GM23248 (cell line): ENCODE measurements around the gene ERVW-1. TPM values are rescaled to one million over a fixed set of nuclear protein-coding genes. Genes with fewer than 3 reads are reported as not detected.
A peak's percentile ranks its signal among the peaks of the same experiment; 100 is the strongest.

Source experiments
- DNase-seq: peaks from one replicate; pipeline ENCODE4 v3.0.0-alpha.2; 2015
- H2AFZ ChIP-seq: fragments of 200-600 bp; sonication (generic); 2 replicates; pipeline ENCODE4 v1.6.1; 2016; ENCODE audit warnings: antibody characterized with exemption
- H3F3A ChIP-seq: fragments of 200-600 bp; sonication (generic); 2 replicates; pipeline ENCODE4 v1.6.1; 2016; ENCODE audit warnings: mild to moderate bottlenecking, antibody characterized with exemption, mixed run types; ENCODE audit not compliant: insufficient read depth
- H3K27ac ChIP-seq: fragments of 200-600 bp; sonication (generic); 2 replicates; pipeline ENCODE4 v1.5.1; 2016; ENCODE audit warnings: mild to moderate bottlenecking
- H3K27me3 ChIP-seq: fragments of 200-600 bp; sonication (generic); replicated peaks from 2 replicates; pipeline ENCODE4 v1.6.1; 2016; ENCODE audit warnings: mild to moderate bottlenecking; ENCODE audit not compliant: insufficient read depth
- H3K36me3 ChIP-seq: fragments of 200-600 bp; sonication (generic); 2 replicates; pipeline ENCODE4 v1.6.1; 2016; ENCODE audit warnings: low read depth, mild to moderate bottlenecking
- H3K4me1 ChIP-seq: fragments of 200-600 bp; sonication (generic); 2 replicates; pipeline ENCODE4 v1.6.1; 2016; ENCODE audit warnings: mild to moderate bottlenecking; ENCODE audit not compliant: insufficient read depth
- H3K4me2 ChIP-seq: fragments of 200-600 bp; sonication (generic); one replicate; pipeline ENCODE4 v1.6.1; 2016; ENCODE audit warnings: mild to moderate bottlenecking; ENCODE audit not compliant: unreplicated experiment
- H3K4me3 ChIP-seq: fragments of 200-600 bp; sonication (generic); 2 replicates; pipeline ENCODE4 v1.5.1; 2016; ENCODE audit warnings: mild to moderate bottlenecking
- H3K79me2 ChIP-seq: fragments of 200-600 bp; sonication (generic); 2 replicates; pipeline ENCODE4 v1.6.1; 2016; ENCODE audit warnings: mild to moderate bottlenecking; ENCODE audit not compliant: insufficient read depth
- H3K9ac ChIP-seq: fragments of 200-600 bp; sonication (generic); 2 replicates; pipeline ENCODE4 v1.6.1; 2016; ENCODE audit warnings: mild to moderate bottlenecking
- H3K9me2 ChIP-seq: fragments of 200-600 bp; sonication (generic); 2 replicates; pipeline ENCODE4 v1.6.1; 2016; ENCODE audit warnings: mixed run types, mild to moderate bottlenecking, moderate library complexity; ENCODE audit not compliant: insufficient read depth
- H3K9me3 ChIP-seq: fragments of 200-600 bp; sonication (generic); one replicate; pipeline ENCODE4 v1.6.1; 2017; ENCODE audit warnings: low read depth
- H4K20me1 ChIP-seq: fragments of 200-600 bp; sonication (generic); 2 replicates; pipeline ENCODE4 v1.6.0; 2016; ENCODE audit not compliant: insufficient read depth
- EZH2 ChIP-seq: fragments of 200-600 bp; sonication (generic); IDR thresholded peaks from 2 replicates; pipeline ENCODE4 v1.6.1; 2018; ENCODE audit warnings: antibody characterized with exemption, mild to moderate bottlenecking; ENCODE audit not compliant: insufficient read depth, poor library complexity, severe bottlenecking
- EZH2phosphoT487 ChIP-seq: fragments of 200-600 bp; sonication (generic); IDR thresholded peaks from 2 replicates; pipeline ENCODE4 v1.6.1; 2018; ENCODE audit warnings: antibody characterized with exemption, moderate library complexity, mild to moderate bottlenecking, low read depth; ENCODE audit not compliant: insufficient read depth
- WGBS, 2 experiments: methylation state at CpG; one replicate each; pipeline ENCODE4 v1.1.6; 2015 to 2017; ENCODE audit warnings: low lambda C conversion rate in 2 of 2, low coverage in 1 of 2; ENCODE audit errors: missing lambda C conversion rate in 2 of 2; 5-methylcytosine and 5-hydroxymethylcytosine counted together
- in situ Hi-C: fragments of 300-500 bp; cut with MboI; formaldehyde crosslinking; loops from 2 replicates; pipeline ENCODE4 v1.15.0; 2020
- polyA plus RNA-seq: library from polyadenylated mRNA; unstranded; fragments of >200 nt; fragmentation: Nextera tagmentation; extraction: Ambion mirVana; gene quantifications from 2 replicates; pipeline ENCODE4 v1.2.1, GENCODE V29; 2016
- total RNA-seq: library from RNA; depleted of rRNA; stranded (reverse); fragments of >200 nt; shearing (Covaris generic); gene quantifications from 2 replicates; pipeline ENCODE4 v1.2.3, GENCODE V29; 2014

Gene ERVW-1
- total and polyA plus RNA-seq, 2 experiments from 2014 or later: not detected

DNA sequence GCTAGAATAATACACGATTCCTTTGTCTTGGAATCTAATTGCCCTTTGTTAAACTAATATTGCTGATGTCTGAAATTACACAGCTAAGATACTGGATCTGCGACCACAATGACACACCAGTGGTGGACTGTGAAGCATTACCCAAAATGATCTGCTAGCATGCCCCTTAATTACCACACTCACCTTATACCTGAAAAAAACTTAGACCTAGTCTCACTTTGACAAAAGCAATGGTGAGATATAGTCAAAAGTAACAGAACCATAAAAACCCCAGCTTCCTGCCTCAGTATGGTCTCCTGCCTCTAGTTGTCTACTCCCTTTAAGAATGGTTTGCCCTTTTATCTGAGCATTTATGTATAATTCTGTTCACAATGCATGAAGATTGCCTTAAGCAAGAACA, 20.8 kb upstream of the ERVW-1 start:
- H3K4me2 ChIP-seq: no peak overlapping the region
- TF ChIP-seq EZH2 (no peak), EZH2phosphoT487 (no peak)
- 91 to 96% methylated on average over 2 of the region's 2 CpGs for WGBS, 2 experiments
- no peaks in the 10 kb centered on the region for H4K20me1 ChIP-seq
- H3K4me3 ChIP-seq: no peak overlapping the region
- no peaks in the 10 kb centered on the region for H3K4me1 ChIP-seq
- H3K9ac ChIP-seq: no peak overlapping the region
- H2AFZ ChIP-seq: no peak overlapping the region
- H3F3A ChIP-seq: no peaks in the 10 kb centered on the region
- no peak overlapping the region for H3K27ac ChIP-seq
- H3K9me2 ChIP-seq: no peaks in the 10 kb centered on the region
- in situ Hi-C loops: no loop called here
- no peaks in the 10 kb centered on the region for H3K9me3 ChIP-seq
- H3K36me3 ChIP-seq: peaks cover 36% of the 10 kb centered on the region
- H3K79me2 ChIP-seq: no peaks in the 10 kb centered on the region
- DNase-seq: no peak
- no peaks in the 10 kb centered on the region for H3K27me3 ChIP-seq

DNA sequence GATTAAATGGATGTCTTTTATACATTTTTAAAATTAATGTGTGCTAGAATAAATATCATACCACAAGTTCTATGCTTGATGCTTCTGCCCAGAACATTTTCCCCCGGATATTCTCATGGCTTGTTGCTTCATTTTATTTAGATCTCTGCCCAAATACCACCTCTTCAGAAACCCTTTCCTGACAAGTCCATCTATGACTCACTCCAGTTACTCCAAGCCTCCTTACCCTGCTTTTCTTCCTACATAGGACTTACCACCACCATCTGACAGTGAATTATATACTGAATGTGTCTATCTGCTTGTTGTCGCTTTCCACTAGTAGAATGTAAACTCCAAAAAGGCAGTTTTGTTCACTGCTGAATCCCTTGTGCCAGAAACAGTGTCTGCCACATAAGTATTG, 19.1 kb upstream of the ERVW-1 start:
- DNase-seq: peak; percentile 30
- WGBS, 2 experiments: 93 to 99% methylated on average over 2 of the region's 2 CpGs
- H4K20me1 ChIP-seq: no peaks in the 10 kb centered on the region
- H3K4me3 ChIP-seq: no peak overlapping the region
- no peaks in the 10 kb centered on the region for H3K4me1 ChIP-seq
- no peaks in the 10 kb centered on the region for H3F3A ChIP-seq
- H3K27me3 ChIP-seq: no peaks in the 10 kb centered on the region
- no peaks in the 10 kb centered on the region for H3K9me2 ChIP-seq
- H3K9ac ChIP-seq: no peak overlapping the region
- H3K9me3 ChIP-seq: no peaks in the 10 kb centered on the region
- no peak overlapping the region for H3K27ac ChIP-seq
- H3K36me3 ChIP-seq: peaks cover 44% of the 10 kb centered on the region
- no peak overlapping the region for H2AFZ ChIP-seq
- H3K79me2 ChIP-seq: no peaks in the 10 kb centered on the region
- in situ Hi-C loops: no loop called here
- H3K4me2 ChIP-seq: no peak overlapping the region
- TF ChIP-seq EZH2: no peak
- no peak for TF ChIP-seq EZH2phosphoT487

DNA sequence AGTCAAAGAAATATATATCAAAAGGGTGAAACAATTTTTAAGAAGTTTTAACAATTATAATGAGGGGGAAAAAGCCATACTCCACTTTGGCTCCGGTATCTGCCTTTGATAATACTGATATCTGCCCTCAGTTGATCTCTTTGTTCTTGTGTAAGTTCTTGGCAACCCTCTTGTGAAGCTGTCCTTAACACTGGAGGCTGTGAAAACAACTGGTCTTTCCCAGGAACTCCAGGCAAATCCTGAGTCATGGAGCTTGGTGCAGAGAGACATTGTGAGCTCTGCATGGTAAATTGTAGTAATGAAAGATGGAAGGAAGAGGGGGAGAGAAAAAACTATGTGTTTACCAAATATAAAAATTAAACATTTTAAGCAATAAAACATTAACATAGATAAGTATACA, 11.9 kb upstream of the ERVW-1 start:
- no peak overlapping the region for H2AFZ ChIP-seq
- H3K4me2 ChIP-seq: no peak overlapping the region
- H3K27ac ChIP-seq: no peak overlapping the region
- H3K27me3 ChIP-seq: no peaks in the 10 kb centered on the region
- H3K4me3 ChIP-seq: no peak overlapping the region
- no peaks in the 10 kb centered on the region for H3K4me1 ChIP-seq
- no peak overlapping the region for H3K9ac ChIP-seq
- TF ChIP-seq EZH2phosphoT487: no peak
- TF ChIP-seq EZH2: no peak
- DNase-seq: no peak
- H3K79me2 ChIP-seq: no peaks in the 10 kb centered on the region
- no peaks in the 10 kb centered on the region for H4K20me1 ChIP-seq
- WGBS, 2 experiments: 97 to 100% methylated on average over 1 of the region's 1 CpG
- peaks cover 63% of the 10 kb centered on the region for H3K36me3 ChIP-seq
- in situ Hi-C loops: no loop called here
- H3F3A ChIP-seq: no peaks in the 10 kb centered on the region
- no peaks in the 10 kb centered on the region for H3K9me2 ChIP-seq
- H3K9me3 ChIP-seq: no peaks in the 10 kb centered on the region

DNA sequence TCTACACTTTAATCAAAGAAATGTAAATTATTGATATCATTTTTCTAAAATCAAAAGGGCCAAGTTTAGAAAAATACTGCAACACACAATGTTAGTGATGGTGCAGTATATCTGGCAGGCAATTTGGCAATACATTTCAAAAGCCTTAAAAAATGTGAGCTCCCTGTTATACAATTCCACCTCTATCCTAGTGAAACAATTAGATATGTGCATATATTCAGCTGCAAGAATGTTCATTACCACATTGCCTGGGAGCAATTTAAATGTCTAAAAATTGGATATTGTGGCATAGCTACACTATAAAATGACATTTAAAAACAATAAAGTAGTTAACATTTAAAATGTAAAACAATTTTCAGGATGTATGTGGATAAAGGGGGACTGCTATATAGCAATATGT, 10.1 kb upstream of the ERVW-1 start:
- Histone ChIP-seq H3K27me3 (no peaks in the 10 kb centered on the region), H4K20me1 (no peaks in the 10 kb centered on the region), H3K9me2 (no peaks in the 10 kb centered on the region), H3K27ac (no peak overlapping the region), H3K4me1 (no peaks in the 10 kb centered on the region), H3K36me3 (peaks cover 52% of the 10 kb centered on the region), H3K79me2 (no peaks in the 10 kb centered on the region), H3F3A (no peaks in the 10 kb centered on the region), H3K4me3 (no peak overlapping the region), H2AFZ (no peak overlapping the region), H3K4me2 (no peak overlapping the region), H3K9me3 (no peaks in the 10 kb centered on the region), H3K9ac (no peak overlapping the region)
- TF ChIP-seq EZH2: no peak
- TF ChIP-seq EZH2phosphoT487: no peak
- in situ Hi-C loops: no loop called here
- DNase-seq: no peak

DNA sequence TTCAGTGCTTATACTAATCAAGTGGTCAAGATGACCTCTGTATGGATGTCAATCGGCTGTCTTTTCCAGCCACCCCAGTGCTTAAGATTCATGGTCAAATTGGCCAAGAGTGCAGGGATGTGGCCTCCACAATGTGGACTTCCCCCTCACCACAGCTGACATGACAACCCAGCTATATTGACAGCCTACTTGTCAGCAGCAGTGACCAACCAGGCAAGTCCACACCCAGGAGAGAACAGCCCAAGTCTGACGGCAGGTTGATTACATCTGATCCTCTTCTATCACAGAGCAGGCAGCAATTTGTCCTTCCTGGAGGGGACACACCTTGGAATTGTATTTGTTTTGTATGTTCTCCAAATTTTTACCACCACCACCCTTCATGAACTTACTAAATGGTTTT, 8.2 kb upstream of the ERVW-1 start:
- no peak overlapping the region for H3K9ac ChIP-seq
- H3K27ac ChIP-seq: no peak overlapping the region
- H3F3A ChIP-seq: no peaks in the 10 kb centered on the region
- in situ Hi-C loops: no loop called here
- H3K4me2 ChIP-seq: no peak overlapping the region
- H3K36me3 ChIP-seq: peaks cover 35% of the 10 kb centered on the region
- H3K79me2 ChIP-seq: no peaks in the 10 kb centered on the region
- no peak for DNase-seq
- H3K27me3 ChIP-seq: no peaks in the 10 kb centered on the region
- TF ChIP-seq EZH2 (no peak), EZH2phosphoT487 (no peak)
- no peaks in the 10 kb centered on the region for H3K9me3 ChIP-seq
- H3K4me1 ChIP-seq: no peaks in the 10 kb centered on the region
- WGBS, 2 experiments: 82% methylated on average over 2 of the region's 2 CpGs
- no peak overlapping the region for H2AFZ ChIP-seq
- no peaks in the 10 kb centered on the region for H4K20me1 ChIP-seq
- no peak overlapping the region for H3K4me3 ChIP-seq
- H3K9me2 ChIP-seq: no peaks in the 10 kb centered on the region
